HG02610 (cell line): ENCODE measurements around the gene ADCY6.

Experiments
- ATAC-seq: cut with Tn5 transposase; IDR thresholded peaks from one replicate; pipeline ENCODE4 v1.9.1; 2021; ENCODE audit warnings: mild to moderate bottlenecking, moderate library complexity; ENCODE audit not compliant: unreplicated experiment

ADCY6 gene

DNA sequence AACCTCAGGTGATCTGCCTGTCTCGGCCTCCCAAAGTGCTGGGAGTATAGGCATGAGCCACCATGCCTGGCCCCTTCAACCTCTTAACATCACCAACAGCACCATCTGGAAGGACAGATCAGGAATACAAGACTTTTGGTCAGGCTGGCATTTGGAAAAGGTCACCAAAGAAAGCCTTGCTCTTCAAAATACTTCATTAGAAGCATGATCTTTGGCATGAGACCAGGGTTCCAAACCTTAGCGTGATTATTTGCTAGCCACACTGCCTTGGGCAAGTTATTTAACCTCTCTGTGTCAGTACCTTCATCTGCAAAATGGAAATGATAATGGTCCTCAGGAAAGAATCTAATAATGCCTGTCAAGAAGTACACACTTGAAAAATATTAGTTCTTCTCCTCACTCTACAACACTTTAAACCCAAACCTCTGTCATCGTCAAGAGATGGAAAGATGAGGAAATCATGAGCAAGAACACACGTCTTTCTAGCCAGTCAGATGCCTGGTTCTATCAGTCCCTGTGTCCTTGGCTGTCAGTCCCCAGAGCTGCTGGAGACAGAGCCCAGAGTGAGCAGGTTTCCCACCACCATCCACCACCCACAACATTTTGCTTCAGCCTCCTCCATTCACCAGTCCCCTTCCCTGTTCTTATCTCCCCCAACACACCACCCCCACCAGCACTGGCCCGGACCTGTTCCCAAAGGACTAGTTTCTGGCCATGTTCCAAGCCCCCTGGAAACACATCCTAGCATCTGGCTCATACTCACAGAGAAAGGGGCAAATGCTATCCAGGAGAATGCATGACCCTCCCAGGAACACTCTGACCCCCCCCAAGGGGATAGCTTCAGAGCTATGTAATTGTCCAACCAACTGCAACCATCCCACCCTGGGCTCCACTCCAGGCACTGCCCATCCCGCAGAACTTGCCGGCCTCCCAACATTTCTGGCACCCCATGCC lies 2.0 kb downstream of the ADCY6 start:
- no peak for ATAC-seq

DNA sequence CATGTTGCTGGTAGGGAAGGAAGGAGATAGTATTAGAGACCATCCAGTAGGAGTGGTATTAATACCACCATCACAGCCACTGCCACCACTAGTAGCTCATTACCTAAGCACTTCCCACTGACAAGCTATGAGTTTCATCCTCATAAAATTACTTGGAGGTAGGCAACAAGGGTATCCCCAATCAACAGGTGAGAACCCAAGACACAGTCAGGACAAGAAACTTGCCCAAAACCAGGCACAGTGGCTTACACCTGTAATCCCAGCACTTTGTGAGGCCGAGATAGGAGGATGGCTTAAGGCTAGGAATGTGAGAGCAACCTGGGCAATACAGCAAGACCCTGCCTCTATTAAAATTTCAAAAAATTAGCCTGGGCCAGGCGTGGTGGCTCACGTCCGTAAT lies 5.5 kb downstream of the ADCY6 start:
- ATAC-seq, result no peak

DNA sequence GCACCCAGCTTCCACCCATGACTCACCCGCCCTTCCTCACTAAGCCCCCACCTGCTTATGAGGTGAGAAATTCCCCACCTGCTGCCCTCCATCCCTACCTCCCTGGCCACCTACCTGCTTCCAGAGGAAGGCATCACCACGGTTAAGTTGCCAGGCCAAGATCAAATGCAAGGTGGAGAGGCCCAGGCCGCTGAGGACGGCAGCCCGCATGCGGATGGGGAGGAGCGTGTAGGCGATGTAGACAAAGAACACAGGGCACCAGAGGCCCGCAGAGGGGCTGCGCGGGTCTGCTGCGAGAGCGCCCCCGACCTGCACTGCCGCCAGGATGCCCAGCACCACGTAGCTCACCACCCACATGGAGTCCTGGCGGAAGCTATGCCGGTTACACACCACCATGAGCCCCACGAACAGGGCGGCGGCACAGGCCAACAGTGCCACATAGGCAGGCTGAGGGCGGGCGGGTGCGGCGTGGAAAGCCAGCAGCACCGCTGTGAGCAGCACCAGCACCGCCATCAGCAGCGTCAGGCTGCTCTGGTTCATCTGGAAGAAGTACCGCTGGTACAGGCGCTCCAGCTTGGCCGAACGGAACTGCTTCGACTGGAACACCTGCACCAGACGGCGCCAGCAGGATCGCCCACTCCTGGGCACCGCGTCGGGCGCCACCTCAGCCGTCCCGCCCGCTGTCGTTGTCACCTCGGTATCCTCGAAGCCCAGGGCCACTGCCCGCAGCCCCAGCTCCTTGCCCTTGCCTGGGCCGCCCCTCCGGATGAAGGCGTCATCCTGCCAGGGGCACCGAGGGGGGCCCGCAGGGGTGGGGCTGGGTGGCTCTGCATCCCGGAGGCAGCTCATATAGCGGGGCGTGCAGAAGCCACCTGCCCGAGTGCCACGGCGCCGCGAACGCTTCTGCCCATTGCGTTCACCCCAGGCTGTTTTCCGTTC lies 6.2 kb downstream of the ADCY6 start:
- ATAC-seq, result no peak

DNA sequence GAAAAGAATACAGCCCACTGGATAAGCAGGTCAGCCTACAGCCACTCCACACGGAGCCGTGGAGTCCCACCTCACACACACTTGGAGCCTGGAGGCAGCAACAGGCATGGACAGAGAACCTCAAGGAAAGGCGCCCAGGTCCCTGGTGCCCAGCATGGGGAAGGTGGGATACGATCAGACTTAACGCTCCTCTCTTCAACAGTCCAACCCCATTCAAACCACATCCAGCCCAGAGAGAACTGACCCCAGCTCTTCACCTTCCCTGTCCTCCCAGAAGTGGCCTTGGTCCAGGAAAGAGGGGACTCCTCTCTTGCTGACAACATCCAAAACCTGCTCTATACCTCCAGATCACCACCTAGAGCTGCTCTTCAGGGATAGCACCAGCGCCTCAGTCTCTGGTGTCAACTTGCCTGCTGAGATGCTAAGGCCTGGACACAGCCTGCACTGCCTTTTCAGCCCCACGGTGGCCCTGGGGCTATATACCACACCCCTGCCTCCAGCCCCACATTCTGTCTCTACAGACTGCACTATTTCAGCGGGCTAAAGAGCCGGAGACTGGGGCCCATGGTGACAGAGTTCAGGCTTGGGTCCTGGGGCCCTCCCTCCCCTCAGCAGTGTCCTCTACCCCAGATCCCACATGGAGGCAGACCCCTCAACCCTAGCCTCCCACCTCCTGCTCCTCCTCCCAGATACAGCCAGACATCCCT lies 7.0 kb downstream of the ADCY6 start:
- no peak for ATAC-seq

DNA sequence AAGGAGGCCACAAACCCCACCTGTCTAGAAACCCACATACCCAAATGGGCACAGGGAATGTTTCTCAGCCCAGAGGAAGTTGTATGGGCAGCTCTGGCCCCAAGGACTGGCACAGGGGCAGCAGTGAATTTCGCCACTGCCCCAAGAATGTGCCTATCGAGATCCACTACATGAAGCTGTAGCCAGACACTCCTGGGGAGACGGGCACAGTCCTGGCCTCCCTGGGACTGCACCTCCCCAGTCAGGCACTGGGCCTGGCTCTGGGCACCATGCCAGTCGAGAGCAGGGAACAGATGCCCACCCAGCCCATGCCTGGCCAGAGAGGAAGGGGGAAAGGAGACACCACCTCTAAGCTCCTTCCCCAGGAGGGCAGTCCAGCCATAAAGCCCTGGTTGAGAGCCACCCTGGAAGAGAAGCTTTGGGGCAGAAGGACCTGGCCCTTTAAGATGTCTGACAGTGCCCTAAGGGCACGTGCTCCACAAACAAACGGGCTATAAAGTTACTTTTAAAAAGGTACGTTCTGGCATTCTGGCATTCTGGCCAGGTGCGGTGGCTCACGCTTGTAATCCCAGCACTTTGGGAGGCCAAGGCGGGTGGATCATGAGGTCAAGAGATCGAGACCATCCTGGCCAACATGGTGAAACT lies 8.4 kb downstream of the ADCY6 start:
- ATAC-seq, result no peak

DNA sequence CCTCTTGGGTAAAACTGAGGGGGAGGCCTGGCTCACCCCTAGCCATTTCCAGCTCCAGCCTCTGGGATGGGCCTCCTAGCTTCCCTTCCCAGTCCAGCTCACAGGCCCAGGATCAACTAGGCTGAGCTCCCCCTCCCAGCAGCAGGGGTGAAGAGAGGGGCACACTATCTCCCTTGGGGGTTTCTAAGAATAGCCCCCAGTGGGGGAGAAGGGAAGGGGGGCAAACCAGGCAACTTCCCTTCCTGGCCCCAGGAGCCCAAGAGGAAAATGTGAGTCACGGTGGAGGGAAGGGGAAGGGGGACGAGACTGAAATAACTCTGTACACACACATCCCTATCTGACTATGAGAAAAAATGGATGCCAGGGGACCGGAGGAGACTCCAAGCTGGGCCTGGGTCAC lies 9.0 kb downstream of the ADCY6 start:
- ATAC-seq, result no peak

DNA sequence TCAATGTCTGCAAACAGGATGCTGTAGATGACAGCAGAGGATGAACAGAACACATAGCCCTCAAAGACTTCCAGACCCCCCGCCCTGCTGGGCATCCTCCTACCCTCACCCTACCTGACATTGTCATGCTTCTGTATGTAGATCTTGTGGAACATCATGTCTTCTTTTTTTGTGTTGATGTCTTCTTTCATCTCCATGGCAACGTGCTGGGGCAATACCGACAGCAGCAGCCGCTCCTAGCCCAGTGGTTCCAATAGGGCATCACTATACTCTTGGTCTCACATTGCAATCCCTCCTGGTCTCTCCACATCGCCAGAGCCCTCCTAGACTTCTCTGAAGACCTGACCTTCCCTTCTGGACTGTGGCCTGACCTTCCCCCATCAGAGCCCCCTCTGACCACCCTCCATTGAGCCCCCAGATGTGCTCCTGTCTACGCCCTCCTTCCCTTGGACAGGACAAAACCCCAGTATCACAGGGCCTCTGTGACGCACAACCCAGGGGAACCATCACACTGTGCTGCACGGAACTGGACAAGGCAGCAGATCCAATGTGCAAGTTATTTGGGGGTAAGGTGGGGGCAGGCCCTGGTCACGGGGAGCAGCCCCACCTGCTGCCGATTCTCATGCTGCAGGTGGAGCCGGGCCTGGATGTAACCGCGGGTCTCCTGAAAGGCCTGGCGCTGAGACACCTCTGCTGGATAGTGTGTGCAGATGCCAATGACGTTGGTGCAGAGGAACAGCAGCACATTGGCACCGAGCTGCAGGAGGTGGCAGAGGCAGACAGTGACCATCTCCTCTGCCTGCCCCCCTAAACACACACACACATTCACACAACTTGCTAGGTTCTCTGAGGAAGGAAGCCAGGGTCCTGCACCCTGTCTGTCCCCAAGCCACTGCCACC lies 11.1 kb downstream of the ADCY6 start:
- no peak for ATAC-seq

DNA sequence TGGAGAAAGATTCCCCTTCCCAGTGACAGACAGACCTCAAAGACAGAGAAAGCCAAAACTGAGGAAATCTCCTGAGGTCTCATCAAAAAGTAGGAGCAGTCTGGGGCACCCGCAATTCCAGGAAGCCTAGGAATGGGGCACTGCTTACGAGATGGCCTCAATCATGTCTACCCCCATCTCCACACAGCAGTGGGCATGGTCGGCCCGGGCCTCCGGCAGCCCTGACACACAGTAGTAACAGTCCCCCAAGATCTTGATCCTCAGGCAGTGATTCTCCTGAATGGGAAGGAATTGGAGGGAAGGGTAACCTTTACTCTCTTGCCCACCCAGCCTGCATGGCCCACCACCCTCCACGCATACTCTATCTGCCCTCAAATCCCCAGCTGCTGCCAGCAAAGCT lies 11.9 kb downstream of the ADCY6 start:
- ATAC-seq, result no peak

DNA sequence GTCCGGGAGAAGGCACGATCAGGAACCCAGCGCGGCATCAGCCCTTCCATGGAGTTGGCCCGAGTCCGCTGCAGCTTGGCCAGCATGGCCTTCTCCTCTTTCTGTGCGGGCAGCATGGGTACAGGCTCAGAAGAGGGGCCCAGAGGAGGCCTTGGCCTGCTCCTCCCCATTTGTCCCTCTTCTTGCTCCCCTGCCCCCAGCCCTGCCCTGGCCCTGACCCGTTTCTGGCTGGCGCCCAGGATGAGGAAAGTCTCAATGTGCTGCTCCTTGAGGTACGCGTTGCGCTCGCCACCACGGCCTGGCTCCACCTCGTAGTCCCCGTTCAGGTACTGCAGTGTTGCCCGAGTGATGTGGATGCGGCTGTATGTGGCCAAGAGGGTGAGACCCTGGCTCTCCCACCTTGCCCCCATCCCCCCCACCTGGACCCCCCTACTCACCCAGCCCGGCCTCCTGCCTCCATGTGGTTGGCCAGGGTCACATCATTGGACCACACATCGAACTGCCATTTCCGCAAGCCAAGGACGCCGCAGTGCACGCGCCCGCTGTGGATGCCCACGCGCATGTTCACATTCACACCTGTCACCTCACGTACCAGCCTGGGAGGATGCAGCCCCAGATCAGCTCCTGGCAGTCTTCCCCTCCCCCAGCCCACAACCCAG lies 12.8 kb downstream of the ADCY6 start:
- ATAC-seq, result no peak

DNA sequence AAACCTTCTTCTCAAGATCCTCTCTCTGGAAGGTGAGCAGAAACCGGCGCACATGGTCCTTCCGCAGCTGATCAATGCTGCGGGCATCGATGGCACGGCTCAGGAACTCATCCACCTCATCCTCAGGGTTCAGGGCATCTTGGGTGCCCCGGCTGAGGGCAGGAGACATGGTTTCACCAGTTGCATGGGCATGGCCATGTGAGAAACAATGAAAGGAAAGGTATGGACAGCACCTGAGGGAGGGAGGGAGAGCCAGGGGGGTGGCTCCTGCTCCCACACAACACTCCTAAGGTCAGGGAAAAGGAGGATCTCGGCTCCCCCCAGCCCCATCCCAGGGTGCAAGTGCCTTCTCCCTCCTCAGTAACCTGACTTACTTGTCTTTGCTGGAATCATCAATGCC lies 13.6 kb downstream of the ADCY6 start:
- ATAC-seq, result no peak

DNA sequence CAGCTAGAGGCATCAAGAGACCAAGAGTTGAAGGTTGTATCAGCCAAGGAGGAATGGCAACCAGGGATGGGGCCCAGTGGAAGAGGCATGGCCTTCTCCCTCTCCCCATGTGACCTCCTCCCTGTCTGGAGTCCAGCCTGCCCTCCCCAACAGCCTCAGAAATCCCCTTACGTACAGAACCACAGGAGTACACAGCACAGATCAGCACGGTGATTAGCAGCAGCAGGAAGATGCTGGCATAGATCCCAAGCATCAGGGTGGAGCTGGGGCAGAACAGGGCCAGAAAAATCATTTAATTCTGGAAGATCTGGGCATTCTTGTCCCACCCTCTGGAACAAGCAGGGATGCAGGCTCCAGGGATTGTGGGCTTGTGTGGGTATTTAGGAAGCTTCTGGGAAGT lies 14.4 kb downstream of the ADCY6 start:
- no peak for ATAC-seq

DNA sequence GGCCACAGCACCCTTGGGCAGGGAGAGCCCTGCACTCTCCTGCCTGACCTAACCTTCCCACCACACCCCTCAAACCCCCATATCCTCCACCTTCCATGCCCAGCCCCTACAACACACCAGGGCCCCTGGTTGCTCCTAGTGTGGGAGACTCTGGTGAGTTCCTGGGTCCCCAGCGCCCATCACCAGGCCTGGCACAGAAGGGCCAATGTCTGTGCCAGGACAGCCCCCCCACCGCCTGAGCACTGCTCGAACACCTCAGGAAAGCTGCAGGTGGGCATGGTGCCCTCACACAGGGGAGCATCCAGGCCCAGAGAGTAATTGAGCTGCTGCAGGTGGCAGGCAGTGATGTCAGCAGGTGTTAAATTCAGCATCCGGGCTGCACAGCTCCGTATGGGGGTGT lies 15.2 kb downstream of the ADCY6 start:
- ATAC-seq, result no peak

DNA sequence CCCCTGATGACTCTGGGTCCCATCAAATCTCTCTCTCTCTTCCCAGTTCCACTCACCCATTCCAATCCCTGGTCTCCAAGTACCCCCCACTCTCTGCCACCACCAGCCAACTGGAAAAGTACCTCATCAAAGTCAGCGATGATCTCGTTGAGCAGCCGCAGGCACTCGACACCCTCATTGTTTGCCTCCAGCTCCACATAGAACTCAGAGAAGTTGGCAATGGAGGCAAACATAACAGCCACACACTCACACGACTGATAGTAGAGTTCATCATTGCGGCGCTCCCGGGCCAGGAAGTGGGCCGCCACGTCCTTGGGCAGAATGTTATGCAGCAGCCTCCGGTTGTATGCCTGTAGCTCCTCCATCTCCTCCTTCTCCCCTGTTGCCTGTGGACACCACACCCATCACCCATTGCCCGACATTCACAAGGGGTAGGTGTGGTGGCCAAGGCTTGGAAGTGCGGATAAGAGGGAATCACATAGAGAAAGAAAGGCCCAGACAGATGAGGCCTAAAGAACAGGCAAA lies 17.2 kb downstream of the ADCY6 start:
- no peak for ATAC-seq

DNA sequence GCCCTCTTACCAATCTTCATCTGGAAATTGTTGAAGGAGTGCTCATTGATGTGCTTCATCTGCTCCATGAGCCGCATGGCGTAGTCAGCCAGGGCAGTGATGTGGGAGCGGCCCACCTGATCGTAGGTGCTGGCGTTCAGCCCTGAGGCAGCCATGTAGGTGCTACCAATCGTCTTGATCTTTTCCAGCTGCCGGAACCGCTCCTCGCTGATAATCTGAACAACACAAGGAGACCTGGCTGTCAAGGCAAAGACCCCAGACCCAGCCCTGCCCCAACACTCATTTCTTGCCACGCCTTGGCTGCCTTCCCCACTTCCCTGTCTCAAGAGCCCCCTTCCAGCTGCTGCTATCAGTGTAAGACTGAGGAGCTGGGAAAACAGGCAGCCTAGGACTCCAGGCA lies 18.1 kb downstream of the ADCY6 start:
- no peak for ATAC-seq

DNA sequence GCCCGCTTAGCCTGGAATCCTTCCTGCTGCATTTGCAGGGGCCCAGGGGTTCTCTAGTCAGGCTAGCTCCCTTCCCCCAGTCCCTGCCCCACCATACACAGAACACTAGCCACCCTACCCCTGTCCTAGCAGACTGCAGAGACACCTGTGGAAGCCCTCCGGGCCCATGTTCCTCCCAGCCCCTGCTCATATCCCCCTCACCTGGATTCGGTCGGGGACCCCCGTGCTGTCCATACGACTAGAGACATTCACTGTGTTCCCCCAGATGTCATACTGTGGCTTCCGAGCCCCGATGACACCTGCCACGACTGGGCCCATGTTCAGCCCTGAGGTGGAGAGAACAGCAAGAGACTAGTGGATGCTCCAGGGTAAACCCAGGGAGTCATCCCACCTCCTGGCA lies 20.2 kb downstream of the ADCY6 start:
- ATAC-seq, result no peak

DNA sequence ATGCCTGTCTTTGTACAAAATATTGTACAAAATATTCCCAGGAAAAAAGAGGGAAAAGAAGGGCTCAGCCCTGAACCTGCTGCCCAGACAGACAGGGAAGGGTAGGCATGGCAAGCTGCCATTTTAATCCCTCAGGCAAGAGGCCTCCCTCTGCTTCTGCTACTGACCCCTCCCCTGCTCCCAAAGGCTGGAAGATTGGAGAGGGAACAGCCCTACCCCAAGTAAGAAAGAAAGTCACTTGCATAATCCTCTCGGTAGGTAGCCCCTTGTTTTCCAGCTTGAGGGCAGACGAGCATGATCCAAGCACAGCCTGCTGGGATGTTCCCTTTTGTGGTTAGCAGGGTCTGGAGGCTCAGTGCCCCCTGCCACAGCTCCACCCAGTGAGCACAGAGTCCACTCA lies 20.7 kb downstream of the ADCY6 start:
- no peak for ATAC-seq

DNA sequence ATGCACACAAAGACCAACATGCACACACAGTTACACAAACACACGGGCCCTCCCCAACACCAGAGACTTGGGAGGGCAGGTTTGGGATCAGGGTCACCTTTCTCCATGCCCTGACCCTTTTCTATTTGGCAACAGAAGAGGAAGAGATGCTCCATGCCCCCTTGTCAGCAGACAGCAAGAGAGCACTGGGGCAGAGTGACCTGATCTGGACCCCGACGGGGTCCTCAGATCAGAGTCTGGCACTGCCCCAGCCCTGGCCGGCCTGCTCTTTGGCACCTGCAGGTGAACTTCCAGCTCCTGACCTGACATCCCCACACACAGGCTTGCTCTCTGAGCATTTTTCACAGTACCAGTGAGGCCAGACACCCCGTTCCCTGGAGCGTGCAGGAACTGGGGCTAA lies 21.4 kb downstream of the ADCY6 start:
- ATAC-seq, result no peak

DNA sequence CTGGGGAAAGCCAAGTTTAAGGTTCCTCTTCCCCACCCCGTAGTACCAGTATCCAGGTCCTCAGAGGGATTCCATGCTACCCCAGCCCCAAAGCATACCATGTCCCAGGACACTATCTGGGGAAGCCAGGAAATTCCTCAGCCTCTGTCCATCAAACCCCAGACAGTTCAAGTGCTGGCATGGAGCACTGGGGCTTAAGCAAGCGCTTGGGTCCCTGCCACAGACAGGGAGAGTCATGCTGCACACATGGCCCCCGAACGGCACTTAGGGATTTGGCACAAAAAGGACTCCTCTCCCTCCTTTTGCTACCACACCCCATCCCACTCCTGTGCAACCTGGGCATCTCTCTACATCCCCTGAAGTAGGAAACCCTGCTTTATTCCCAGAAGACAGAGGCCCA lies 21.8 kb downstream of the ADCY6 start:
- ATAC-seq, result no peak

DNA sequence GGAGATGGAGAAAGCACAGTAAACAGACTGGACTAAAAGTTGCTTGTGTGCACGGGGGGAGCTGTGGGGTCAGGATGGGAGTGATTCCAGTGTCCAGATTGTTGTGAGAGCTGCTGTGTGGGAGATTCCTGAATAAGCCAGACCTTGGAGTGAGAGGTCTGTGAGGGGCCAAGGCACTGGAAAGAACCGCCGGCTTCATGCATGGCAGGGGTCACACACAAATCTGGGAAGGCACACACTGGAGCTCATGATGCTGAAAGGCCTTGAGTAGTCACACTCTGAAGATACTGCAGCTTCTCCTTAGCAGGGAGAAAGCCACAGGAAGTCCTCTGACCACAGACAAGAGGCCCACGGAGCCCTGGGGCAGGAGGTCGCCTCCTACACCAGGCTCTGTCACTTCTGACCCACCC lies 23.1 kb downstream of the ADCY6 start:
- ATAC-seq, result no peak
